HEK293 (cell line): ENCODE measurements around the gene PSMD5.

ENCODE experiments used
- CTCF ChIA-PET: fragments of 350-600 bp; formaldehyde crosslinking; extraction: SDS; loops from one replicate; lab custom pipeline; 2021; ENCODE audit warnings: antibody characterized with exemption; lab: Yijun Ruan, JAX
- POLR2A ChIA-PET: fragments of 300-600 bp; formaldehyde crosslinking; extraction: SDS; loops from one replicate; lab custom pipeline; 2020; ENCODE audit warnings: antibody characterized with exemption, inconsistent platforms; lab: Yijun Ruan, JAX
- H3K27ac ChIP-seq: fragments of 200-500 bp; sonication (Bioruptor generic); 2 replicates; pipeline ENCODE4 v1.5.1; 2014; ENCODE audit warnings: low read depth, low read length, control low read depth, inconsistent platforms; ENCODE audit errors: extremely low read depth
- H3K36me3 ChIP-seq, 2 experiments: fragments of 200-500 bp in 1 of 2; sonication (Bioruptor generic) in 1 of 2; 1 replicate in 1 of 2; 2 replicates in 1 of 2; pipeline ENCODE4 v1.5.1; 2014 to 2017; ENCODE audit warnings: inconsistent platforms in 2 of 2, low read length in 2 of 2; ENCODE audit not compliant: control insufficient read depth in 2 of 2, insufficient read depth in 1 of 2
- H3K4me1 ChIP-seq: fragments of 200-500 bp; sonication (Bioruptor generic); 2 replicates; pipeline ENCODE4 v1.5.1; 2014; ENCODE audit warnings: mild to moderate bottlenecking, low read length, inconsistent platforms; ENCODE audit not compliant: control insufficient read depth, insufficient read depth
- H3K4me3 ChIP-seq: 2 replicates; pipeline ENCODE4 v1.5.1; 2011; ENCODE audit warnings: low read depth, mild to moderate bottlenecking, control low read depth, low read length, moderate library complexity
- H3K9me3 ChIP-seq: fragments of 200-500 bp; sonication (Bioruptor generic); 2 replicates; pipeline ENCODE4 v1.5.1; 2014; ENCODE audit warnings: low read depth, low read length, inconsistent platforms; ENCODE audit not compliant: control insufficient read depth, insufficient read depth
- GLIS2 ChIP-seq: fragments of 450-650 bp; formaldehyde crosslinking; IDR thresholded peaks from 2 replicates; pipeline ENCODE4 v1.5.1; 2016; ENCODE audit warnings: missing biosample characterization, missing genetic modification characterization
- IKZF3 ChIP-seq: fragments of 450-650 bp; IDR thresholded peaks from 2 replicates; pipeline ENCODE4 v1.5.0; 2018; ENCODE audit warnings: missing biosample characterization, mild to moderate bottlenecking, missing genetic modification characterization, moderate library complexity
- TRIM28 ChIP-seq: IDR thresholded peaks from 2 replicates; pipeline ENCODE4 v1.6.1; 2011; ENCODE audit warnings: low read length, control low read depth, borderline replicate concordance
- ZBTB7A ChIP-seq: fragments of 450-650 bp; formaldehyde crosslinking; IDR thresholded peaks from 2 replicates; pipeline ENCODE4 v1.5.1; 2016; ENCODE audit warnings: low read depth, missing biosample characterization, missing genetic modification characterization
- ZNF10 ChIP-seq: fragments of 450-650 bp; formaldehyde crosslinking; IDR thresholded peaks from 2 replicates; pipeline ENCODE4 v1.5.1; 2017; ENCODE audit warnings: missing biosample characterization, missing genetic modification characterization
- ZNF121 ChIP-seq: fragments of 450-650 bp; formaldehyde crosslinking; IDR thresholded peaks from 2 replicates; pipeline ENCODE4 v1.5.1; 2016; ENCODE audit warnings: missing biosample characterization, missing genetic modification characterization
- ZNF433 ChIP-seq: fragments of 450-650 bp; formaldehyde crosslinking; IDR thresholded peaks from 2 replicates; pipeline ENCODE4 v1.5.1; 2016; ENCODE audit warnings: missing biosample characterization, missing genetic modification characterization, low read depth
- ZNF529 ChIP-seq: fragments of 450-650 bp; formaldehyde crosslinking; IDR thresholded peaks from 2 replicates; pipeline ENCODE4 v1.5.1; 2017; ENCODE audit warnings: missing genetic modification characterization, missing biosample characterization; ENCODE audit not compliant: insufficient replicate concordance
- ZNF544 ChIP-seq: fragments of 450-650 bp; formaldehyde crosslinking; IDR thresholded peaks from 2 replicates; pipeline ENCODE4 v1.5.0; 2017; ENCODE audit warnings: missing biosample characterization, missing genetic modification characterization
- ZNF555 ChIP-seq: fragments of 450-650 bp; formaldehyde crosslinking; conservative IDR thresholded peaks from 2 replicates; pipeline ENCODE4 v1.5.1; 2017; ENCODE audit warnings: missing biosample characterization, mild to moderate bottlenecking, missing genetic modification characterization, inconsistent platforms
- ZNF596 ChIP-seq: fragments of 450-650 bp; IDR thresholded peaks from 2 replicates; pipeline ENCODE4 v1.5.0; 2018; ENCODE audit warnings: missing biosample characterization, mild to moderate bottlenecking, missing genetic modification characterization, moderate library complexity
- ZNF621 ChIP-seq: fragments of 450-650 bp; formaldehyde crosslinking; IDR thresholded peaks from 2 replicates; pipeline ENCODE4 v1.5.1; 2017; ENCODE audit warnings: missing biosample characterization, missing genetic modification characterization
- ZNF629 ChIP-seq: fragments of 450-650 bp; formaldehyde crosslinking; IDR thresholded peaks from 2 replicates; pipeline ENCODE4 v1.5.1; 2017; ENCODE audit warnings: missing biosample characterization, missing genetic modification characterization
- ZNF660 ChIP-seq: fragments of 450-650 bp; IDR thresholded peaks from 2 replicates; pipeline ENCODE4 v1.5.1; 2018; ENCODE audit warnings: missing biosample characterization, mild to moderate bottlenecking, missing genetic modification characterization
- ZXDB ChIP-seq: fragments of 450-650 bp; formaldehyde crosslinking; IDR thresholded peaks from 2 replicates; pipeline ENCODE4 v1.5.1; 2016; ENCODE audit warnings: missing biosample characterization, missing genetic modification characterization
- TF ChIP-seq, protein P1 (sequence below): fragments of 450-650 bp; formaldehyde crosslinking; IDR thresholded peaks from 2 replicates; pipeline ENCODE4 v1.5.1; 2016; ENCODE audit warnings: missing biosample characterization, missing genetic modification characterization
- TF ChIP-seq, protein P2 (sequence below): fragments of 450-650 bp; formaldehyde crosslinking; conservative IDR thresholded peaks from 2 replicates; pipeline ENCODE4 v1.5.1; 2016; ENCODE audit warnings: low read depth, missing biosample characterization, missing genetic modification characterization
- TF ChIP-seq, protein P3 (sequence below): fragments of 450-650 bp; formaldehyde crosslinking; IDR thresholded peaks from 2 replicates; pipeline ENCODE4 v1.5.1; 2016; ENCODE audit warnings: missing biosample characterization, missing genetic modification characterization

The PSMD5 gene

DNA sequence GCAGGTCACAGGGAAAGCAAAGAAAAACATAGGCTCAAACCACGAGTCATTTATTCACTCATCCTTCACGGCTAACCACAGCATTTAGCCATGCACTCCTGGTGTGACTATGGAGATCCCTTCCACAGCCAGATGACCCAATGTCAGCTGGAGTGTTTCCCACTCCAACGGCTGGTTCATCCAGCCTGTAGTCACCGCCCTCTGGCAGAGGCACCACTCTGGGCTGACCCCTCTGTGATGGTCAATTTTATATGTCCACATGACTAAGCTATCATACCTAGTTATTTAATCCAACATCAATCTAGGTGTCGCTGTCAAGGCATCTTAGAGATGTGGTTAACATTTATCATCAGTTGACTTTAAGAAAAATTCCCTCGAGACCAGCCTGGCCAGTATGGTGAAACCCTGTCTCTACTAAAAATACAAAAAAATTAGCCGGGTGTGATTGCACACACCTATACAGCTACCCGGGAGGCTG is 43.8 kb upstream of the PSMD5 start:
- no peaks in the 10 kb centered on the region for H3K9me3 ChIP-seq
- H3K27ac ChIP-seq: no peak overlapping the region
- CTCF ChIA-PET: interaction anchor here (0.6 kb wide), 2 partner anchors 174 to 291 kb away, joined by 3 to 4 read pairs; no protein-coding TSS in a partner anchor
- no peaks in the 10 kb centered on the region for H3K36me3 ChIP-seq
- H3K4me3 ChIP-seq: no peak overlapping the region
- POLR2A ChIA-PET: interaction anchor here (1.0 kb wide), 1 partner anchor 18 kb away, joined by 3 read pairs; no protein-coding TSS in a partner anchor
- TF ChIP-seq ZNF544 (tag by site-specific recombination): no peak
- TF ChIP-seq IKZF3 (tag by site-specific recombination): no peak
- TF ChIP-seq, protein P1, sequence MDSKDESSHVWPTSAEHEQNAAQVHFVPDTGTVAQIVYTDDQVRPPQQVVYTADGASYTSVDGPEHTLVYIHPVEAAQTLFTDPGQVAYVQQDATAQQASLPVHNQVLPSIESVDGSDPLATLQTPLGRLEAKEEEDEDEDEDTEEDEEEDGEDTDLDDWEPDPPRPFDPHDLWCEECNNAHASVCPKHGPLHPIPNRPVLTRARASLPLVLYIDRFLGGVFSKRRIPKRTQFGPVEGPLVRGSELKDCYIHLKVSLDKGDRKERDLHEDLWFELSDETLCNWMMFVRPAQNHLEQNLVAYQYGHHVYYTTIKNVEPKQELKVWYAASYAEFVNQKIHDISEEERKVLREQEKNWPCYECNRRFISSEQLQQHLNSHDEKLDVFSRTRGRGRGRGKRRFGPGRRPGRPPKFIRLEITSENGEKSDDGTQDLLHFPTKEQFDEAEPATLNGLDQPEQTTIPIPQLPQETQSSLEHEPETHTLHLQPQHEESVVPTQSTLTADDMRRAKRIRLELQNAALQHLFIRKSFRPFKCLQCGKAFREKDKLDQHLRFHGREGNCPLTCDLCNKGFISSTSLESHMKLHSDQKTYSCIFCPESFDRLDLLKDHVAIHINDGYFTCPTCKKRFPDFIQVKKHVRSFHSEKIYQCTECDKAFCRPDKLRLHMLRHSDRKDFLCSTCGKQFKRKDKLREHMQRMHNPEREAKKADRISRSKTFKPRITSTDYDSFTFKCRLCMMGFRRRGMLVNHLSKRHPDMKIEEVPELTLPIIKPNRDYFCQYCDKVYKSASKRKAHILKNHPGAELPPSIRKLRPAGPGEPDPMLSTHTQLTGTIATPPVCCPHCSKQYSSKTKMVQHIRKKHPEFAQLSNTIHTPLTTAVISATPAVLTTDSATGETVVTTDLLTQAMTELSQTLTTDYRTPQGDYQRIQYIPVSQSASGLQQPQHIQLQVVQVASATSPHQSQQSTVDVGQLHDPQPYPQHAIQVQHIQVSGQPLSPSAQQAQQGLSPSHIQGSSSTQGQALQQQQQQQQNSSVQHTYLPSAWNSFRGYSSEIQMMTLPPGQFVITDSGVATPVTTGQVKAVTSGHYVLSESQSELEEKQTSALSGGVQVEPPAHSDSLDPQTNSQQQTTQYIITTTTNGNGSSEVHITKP: no peak
- TF ChIP-seq ZNF529 (tag by site-specific recombination): no peak
- no peak for TF ChIP-seq ZNF629 (tag by site-specific recombination)
- no peak for TF ChIP-seq ZBTB7A (tag by site-specific recombination)
- TF ChIP-seq, protein P2, sequence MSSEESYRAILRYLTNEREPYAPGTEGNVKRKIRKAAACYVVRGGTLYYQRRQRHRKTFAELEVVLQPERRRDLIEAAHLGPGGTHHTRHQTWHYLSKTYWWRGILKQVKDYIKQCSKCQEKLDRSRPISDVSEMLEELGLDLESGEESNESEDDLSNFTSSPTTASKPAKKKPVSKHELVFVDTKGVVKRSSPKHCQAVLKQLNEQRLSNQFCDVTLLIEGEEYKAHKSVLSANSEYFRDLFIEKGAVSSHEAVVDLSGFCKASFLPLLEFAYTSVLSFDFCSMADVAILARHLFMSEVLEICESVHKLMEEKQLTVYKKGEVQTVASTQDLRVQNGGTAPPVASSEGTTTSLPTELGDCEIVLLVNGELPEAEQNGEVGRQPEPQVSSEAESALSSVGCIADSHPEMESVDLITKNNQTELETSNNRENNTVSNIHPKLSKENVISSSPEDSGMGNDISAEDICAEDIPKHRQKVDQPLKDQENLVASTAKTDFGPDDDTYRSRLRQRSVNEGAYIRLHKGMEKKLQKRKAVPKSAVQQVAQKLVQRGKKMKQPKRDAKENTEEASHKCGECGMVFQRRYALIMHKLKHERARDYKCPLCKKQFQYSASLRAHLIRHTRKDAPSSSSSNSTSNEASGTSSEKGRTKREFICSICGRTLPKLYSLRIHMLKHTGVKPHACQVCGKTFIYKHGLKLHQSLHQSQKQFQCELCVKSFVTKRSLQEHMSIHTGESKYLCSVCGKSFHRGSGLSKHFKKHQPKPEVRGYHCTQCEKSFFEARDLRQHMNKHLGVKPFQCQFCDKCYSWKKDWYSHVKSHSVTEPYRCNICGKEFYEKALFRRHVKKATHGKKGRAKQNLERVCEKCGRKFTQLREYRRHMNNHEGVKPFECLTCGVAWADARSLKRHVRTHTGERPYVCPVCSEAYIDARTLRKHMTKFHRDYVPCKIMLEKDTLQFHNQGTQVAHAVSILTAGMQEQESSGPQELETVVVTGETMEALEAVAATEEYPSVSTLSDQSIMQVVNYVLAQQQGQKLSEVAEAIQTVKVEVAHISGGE (tag by site-specific recombination): no peak
- TF ChIP-seq TRIM28: no peak
- TF ChIP-seq, protein P3, sequence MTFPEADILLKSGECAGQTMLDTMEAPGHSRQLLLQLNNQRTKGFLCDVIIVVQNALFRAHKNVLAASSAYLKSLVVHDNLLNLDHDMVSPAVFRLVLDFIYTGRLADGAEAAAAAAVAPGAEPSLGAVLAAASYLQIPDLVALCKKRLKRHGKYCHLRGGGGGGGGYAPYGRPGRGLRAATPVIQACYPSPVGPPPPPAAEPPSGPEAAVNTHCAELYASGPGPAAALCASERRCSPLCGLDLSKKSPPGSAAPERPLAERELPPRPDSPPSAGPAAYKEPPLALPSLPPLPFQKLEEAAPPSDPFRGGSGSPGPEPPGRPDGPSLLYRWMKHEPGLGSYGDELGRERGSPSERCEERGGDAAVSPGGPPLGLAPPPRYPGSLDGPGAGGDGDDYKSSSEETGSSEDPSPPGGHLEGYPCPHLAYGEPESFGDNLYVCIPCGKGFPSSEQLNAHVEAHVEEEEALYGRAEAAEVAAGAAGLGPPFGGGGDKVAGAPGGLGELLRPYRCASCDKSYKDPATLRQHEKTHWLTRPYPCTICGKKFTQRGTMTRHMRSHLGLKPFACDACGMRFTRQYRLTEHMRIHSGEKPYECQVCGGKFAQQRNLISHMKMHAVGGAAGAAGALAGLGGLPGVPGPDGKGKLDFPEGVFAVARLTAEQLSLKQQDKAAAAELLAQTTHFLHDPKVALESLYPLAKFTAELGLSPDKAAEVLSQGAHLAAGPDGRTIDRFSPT (tag by site-specific recombination): no peak
- TF ChIP-seq ZNF555 (tag by site-specific recombination): no peak
- no peak for TF ChIP-seq ZNF121 (tag by site-specific recombination)
- TF ChIP-seq ZNF660 (tag by site-specific recombination): no peak
- TF ChIP-seq ZNF621 (tag by site-specific recombination): no peak
- TF ChIP-seq ZXDB (tag by site-specific recombination): no peak
- TF ChIP-seq ZNF596: no peak
- no peaks in the 10 kb centered on the region for H3K4me1 ChIP-seq

DNA sequence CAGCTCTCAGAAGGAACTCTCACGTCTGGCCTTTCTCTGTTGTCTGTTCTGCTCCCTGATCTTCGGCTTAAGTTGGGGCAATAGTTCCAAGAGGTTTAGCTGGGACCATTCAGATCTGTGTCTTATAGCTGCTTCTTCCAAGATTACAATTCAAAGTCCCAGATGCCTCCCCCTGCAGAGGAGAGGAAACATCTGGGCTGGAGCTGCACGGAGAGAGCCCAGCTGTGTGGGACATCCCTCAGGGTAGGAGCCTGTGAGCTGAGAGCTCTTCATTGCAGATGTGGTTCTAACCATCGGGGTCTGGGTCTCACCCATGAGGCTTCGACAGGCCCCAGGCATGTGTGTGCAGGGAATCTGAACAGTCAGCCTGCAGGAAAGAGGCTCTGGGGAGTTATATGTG is 43.2 kb upstream of the PSMD5 start:
- POLR2A ChIA-PET: interaction anchor here (1.0 kb wide), 1 partner anchor 18 kb away, joined by 3 read pairs; no protein-coding TSS in a partner anchor
- H3K27ac ChIP-seq: no peak overlapping the region
- CTCF ChIA-PET: interaction anchor here (0.5 to 2.3 kb wide), 5 partner anchors 51 to 291 kb away, joined by 3 to 5 read pairs (median 3); no protein-coding TSS in a partner anchor
- H3K4me3 ChIP-seq: no peak overlapping the region
- H3K4me1 ChIP-seq: no peaks in the 10 kb centered on the region
- TF ChIP-seq ZNF10 (tag by site-specific recombination) (no peak), GLIS2 (tag by site-specific recombination) (no peak), ZNF433 (no peak)
- no peaks in the 10 kb centered on the region for H3K9me3 ChIP-seq
- no peaks in the 10 kb centered on the region for H3K36me3 ChIP-seq
